ENCODE results near the gene MICAL2. TPM values are rescaled to one million over a fixed set of nuclear protein-coding genes. Genes with fewer than 3 reads are reported as not detected.

Gene MICAL2
- total RNA-seq, 1 donor from 2014 or later = 104 TPM

- TF ChIP-seq CTCF (conservative IDR thresholded peaks at IDR 0.05; ENCODE audit: low read depth, low read length) = no peak
Observed at GRCh38 chr11:12267921-12268320, 157.5 kb downstream of the MICAL2 start.

DNA sequence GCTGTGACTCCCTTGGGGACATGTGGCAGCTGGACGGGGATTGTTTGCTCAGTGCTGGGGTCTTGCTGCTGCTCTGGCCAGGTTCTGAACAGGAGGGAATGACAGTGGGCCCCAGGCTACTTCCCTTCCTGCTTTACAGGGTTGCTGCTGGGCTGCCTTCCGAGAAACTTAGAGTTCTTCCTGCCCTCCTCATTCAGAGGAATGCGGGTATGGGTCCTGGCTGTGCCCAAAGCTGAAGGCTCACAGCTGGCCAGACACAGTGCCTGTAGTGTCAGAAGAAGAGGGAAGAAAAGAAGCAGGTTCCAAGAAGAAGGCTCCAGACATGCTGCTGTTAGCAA lies 158.7 kb downstream of the MICAL2 start:
- no peak for DNase-seq (ENCODE audit: low read depth)
- no peak for TF ChIP-seq CTCF (conservative IDR thresholded peaks at IDR 0.05; ENCODE audit: low read depth, low read length)
- H3K4me3 ChIP-seq (ENCODE audit: low read depth, low read length) = no peak overlapping the region

More at GRCh38 chr11:12267921-12268320, 157.5 kb downstream of the MICAL2 start:
- no peak overlapping the region for H3K4me3 ChIP-seq (ENCODE audit: low read depth, low read length)
- no peak for DNase-seq (ENCODE audit: low read depth)

GRCh38 chr11:12269446-12270214 lies 159.2 kb downstream of the MICAL2 start:
- no peak overlapping the region for H3K4me3 ChIP-seq (ENCODE audit: low read depth, low read length)
- DNase-seq (ENCODE audit: low read depth) = no peak
- no peak for TF ChIP-seq CTCF (conservative IDR thresholded peaks at IDR 0.05; ENCODE audit: low read depth, low read length)

DNA sequence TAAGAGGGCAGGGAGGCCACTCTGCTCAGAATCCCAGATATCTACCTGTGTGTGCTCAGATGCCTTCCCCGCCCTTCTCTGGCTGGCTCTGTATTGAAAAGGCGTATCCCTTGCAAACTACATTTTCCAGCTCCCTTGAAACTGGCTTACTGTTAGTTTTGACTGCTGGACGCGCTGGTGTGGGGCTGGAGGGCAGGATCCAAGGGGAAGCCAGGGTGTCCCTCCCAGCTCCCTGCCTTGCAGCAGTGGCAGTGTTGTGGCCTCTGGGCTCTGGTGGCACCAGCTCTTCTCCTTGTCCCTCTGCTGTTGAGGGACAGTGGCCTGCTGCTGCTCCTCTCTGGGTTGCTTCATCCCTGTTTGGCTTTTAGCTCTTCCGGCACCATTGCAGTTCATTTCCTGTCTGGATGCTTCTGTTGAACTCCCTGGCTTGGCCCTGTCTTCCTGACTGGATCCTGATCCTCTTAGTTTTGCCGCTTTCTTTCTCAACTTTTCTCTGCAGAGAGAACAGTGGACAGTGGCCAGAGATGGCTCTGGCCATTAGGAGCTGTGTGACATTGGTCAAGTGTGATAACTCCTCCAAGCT lies 159.9 kb downstream of the MICAL2 start:
- no peak for DNase-seq (ENCODE audit: low read depth)
- TF ChIP-seq CTCF (conservative IDR thresholded peaks at IDR 0.05; ENCODE audit: low read depth, low read length) = no peak
- no peak overlapping the region for H3K4me3 ChIP-seq (ENCODE audit: low read depth, low read length)

DNA sequence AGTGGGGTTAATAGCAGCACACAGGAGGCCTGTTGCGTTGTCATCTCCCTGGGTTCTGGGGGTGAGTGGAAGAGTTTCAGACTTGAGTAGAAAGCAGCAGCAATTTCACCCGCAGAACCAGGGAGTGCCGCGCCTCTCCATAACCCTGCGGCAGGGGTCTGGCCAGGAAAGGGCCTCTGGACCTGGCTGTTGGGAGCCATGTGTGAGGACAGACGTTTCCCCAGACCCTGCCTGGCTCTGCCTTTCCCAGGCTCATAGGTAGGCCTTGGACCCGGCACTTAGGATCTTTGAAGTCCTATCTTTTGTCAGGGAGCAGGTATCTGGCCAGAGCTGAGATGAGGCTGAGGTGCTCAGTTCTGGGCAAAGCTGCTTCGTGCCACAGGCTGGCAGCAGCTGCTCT lies 160.4 kb downstream of the MICAL2 start:
- TF ChIP-seq CTCF (conservative IDR thresholded peaks at IDR 0.05; ENCODE audit: low read depth, low read length) = no peak
- no peak overlapping the region for H3K4me3 ChIP-seq (ENCODE audit: low read depth, low read length)
- no peak for DNase-seq (ENCODE audit: low read depth)

- H3K4me3 ChIP-seq (ENCODE audit: low read depth, low read length) = no peak overlapping the region
- no peak for TF ChIP-seq CTCF (conservative IDR thresholded peaks at IDR 0.05; ENCODE audit: low read depth, low read length)
Observed at GRCh38 chr11:12271241-12271640, 160.9 kb downstream of the MICAL2 start.

More at GRCh38 chr11:12271241-12271640, 160.9 kb downstream of the MICAL2 start:
- DNase-seq (ENCODE audit: low read depth) = no peak
